HCT116 (cell line): ENCODE results near the gene KAT5. TPM values are rescaled to one million over a fixed set of nuclear protein-coding genes. Genes with fewer than 3 reads are reported as not detected.

Experiments used
- ATAC-seq: fragments of 200-7000 bp; cut with Tn5 transposase; 2 replicates; pipeline ENCODE4 v1.9.1; 2020; ENCODE audit warnings: mild to moderate bottlenecking, moderate library complexity
- BruUV-seq: library from RNA; stranded (reverse); fragments of 400-500 nt; replicated peaks from 2 replicates; lab custom pipeline; 2021; lab: Mats Ljungman, UMichigan
- CTCF ChIA-PET: fragments of 300-600 bp; sonication (Branson Sonifier 250); formaldehyde crosslinking; loops from one replicate; lab custom pipeline; 2021; ENCODE audit warnings: antibody characterized with exemption; lab: Charles Lee
- POLR2A ChIA-PET: fragments of 300-600, 350-600 bp; sonication (Branson Sonifier 250); formaldehyde crosslinking; loops from one replicate; lab custom pipeline; 2021; ENCODE audit warnings: antibody characterized with exemption; lab: Charles Lee
- RAD21 ChIA-PET, 2 experiments: fragments of 300-600 bp; sonication (Branson Sonifier 250); formaldehyde crosslinking; loops; one replicate each; lab custom pipeline; 2023; ENCODE audit warnings: low total read pairs in 2 of 2; ENCODE audit not compliant: uncharacterized antibody in 2 of 2, unreplicated experiment in 2 of 2, low non-redundant PET in 1 of 2; lab: Charles Lee
- DNase-seq: peaks from one replicate; pipeline ENCODE4 v3.0.0-alpha.2; 2010; ENCODE audit warnings: low read depth, low spot score
- H2AFZ ChIP-seq: fragments of 200-600 bp; shearing (Covaris generic), sonication (generic); 2 replicates; pipeline ENCODE4 v1.6.1; 2017; ENCODE audit warnings: low read depth, mixed run types, mixed read lengths, antibody characterized with exemption, low read length; ENCODE audit not compliant: poor library complexity, severe bottlenecking
- H3K27ac ChIP-seq: 2 replicates; pipeline ENCODE4 v1.5.1; 2012; ENCODE audit warnings: low read depth, low read length
- H3K27me3 ChIP-seq: fragments of 200-600 bp; sonication (generic); 2 replicates; pipeline ENCODE4 v1.6.1; 2016; ENCODE audit warnings: mixed run types, low read length, mixed read lengths; ENCODE audit not compliant: insufficient read depth
- H3K36me3 ChIP-seq, 2 experiments: fragments of 200-500 bp in 1 of 2; fragments of 200-600 bp in 1 of 2; sonication (Bioruptor generic) in 1 of 2; sonication (generic) in 1 of 2; 2 replicates each; pipeline versions ENCODE4 v1.5.1 to v1.6.1; 2014 to 2016; ENCODE audit warnings: low read length in 2 of 2, inconsistent platforms in 1 of 2, mixed read lengths in 1 of 2, mixed run types in 1 of 2; ENCODE audit not compliant: insufficient read depth in 2 of 2, control insufficient read depth in 1 of 2
- H3K4me1 ChIP-seq, 2 experiments: fragments of 200-600 bp in 1 of 2; sonication (generic) in 1 of 2; 2 replicates each; pipeline versions ENCODE4 v1.5.1 to v1.6.1; 2012 to 2017; ENCODE audit warnings: low read length in 2 of 2, inconsistent platforms in 1 of 2, mild to moderate bottlenecking in 1 of 2, mixed read lengths in 1 of 2, mixed run types in 1 of 2, moderate library complexity in 1 of 2; ENCODE audit not compliant: insufficient read depth in 2 of 2, control insufficient read depth in 1 of 2
- H3K4me2 ChIP-seq: fragments of 200-600 bp; sonication (generic); 2 replicates; pipeline ENCODE4 v1.6.1; 2017; ENCODE audit warnings: mixed run types, low read length, mixed read lengths
- H3K4me3 ChIP-seq, 2 experiments: fragments of 200-600 bp in 1 of 2; sonication (generic) in 1 of 2; replicated peaks in 1 of 2; 2 replicates each; pipeline ENCODE4 v1.5.1; 2011 to 2016; ENCODE audit warnings: low read length in 2 of 2, control low read depth in 1 of 2, low read depth in 1 of 2, mild to moderate bottlenecking in 1 of 2, mixed read lengths in 1 of 2, mixed run types in 1 of 2
- H3K79me2 ChIP-seq: fragments of 200-600 bp; sonication (generic); 2 replicates; pipeline ENCODE4 v1.6.1; 2017; ENCODE audit warnings: mild to moderate bottlenecking, mixed run types, low read length, moderate library complexity, mixed read lengths; ENCODE audit not compliant: insufficient read depth
- H3K9ac ChIP-seq: fragments of 200-600 bp; sonication (generic); 2 replicates; pipeline ENCODE4 v1.6.1; 2016; ENCODE audit warnings: low read length, mixed read lengths
- H3K9me2 ChIP-seq: fragments of 200-600 bp; sonication (generic), shearing (Covaris generic); 2 replicates; pipeline ENCODE4 v1.6.1; 2017; ENCODE audit warnings: mixed run types, mild to moderate bottlenecking, moderate library complexity; ENCODE audit not compliant: insufficient read depth
- H3K9me3 ChIP-seq, 2 experiments: fragments of 200-500 bp in 1 of 2; fragments of 200-600 bp in 1 of 2; sonication (Bioruptor generic) in 1 of 2; sonication (generic) in 1 of 2; 2 replicates each; pipeline ENCODE4 v1.6.1; 2014 to 2017; ENCODE audit warnings: low read length in 2 of 2, mixed read lengths in 2 of 2, inconsistent platforms in 1 of 2, low read depth in 1 of 2, mild to moderate bottlenecking in 1 of 2, mixed run types in 1 of 2, moderate library complexity in 1 of 2; ENCODE audit not compliant: control insufficient read depth in 1 of 2, insufficient read depth in 1 of 2
- H4K20me1 ChIP-seq: fragments of 200-600 bp; sonication (generic), shearing (Covaris generic); 2 replicates; pipeline ENCODE4 v1.6.1; 2017; ENCODE audit warnings: mixed run types, mild to moderate bottlenecking, moderate library complexity; ENCODE audit not compliant: insufficient read depth
- ATF3 ChIP-seq: IDR thresholded peaks from 2 replicates; pipeline ENCODE4 v1.6.1; 2012
- CBX3 ChIP-seq: IDR thresholded peaks from 2 replicates; pipeline ENCODE4 v1.6.1; 2012; ENCODE audit warnings: low read depth
- CEBPB ChIP-seq: IDR thresholded peaks from 2 replicates; pipeline ENCODE4 v1.6.1; 2012; ENCODE audit warnings: low read depth
- EGR1 ChIP-seq: IDR thresholded peaks from 2 replicates; pipeline ENCODE4 v1.6.1; 2012; ENCODE audit warnings: low read depth
- ELF1 ChIP-seq: IDR thresholded peaks from 2 replicates; pipeline ENCODE4 v1.6.1; 2012; ENCODE audit warnings: low read depth, borderline replicate concordance
- EZH2phosphoT487 ChIP-seq: fragments of 200-600 bp; IDR thresholded peaks from 2 replicates; pipeline ENCODE4 v1.6.1; 2018; ENCODE audit warnings: antibody characterized with exemption, borderline replicate concordance
- FOSL1 ChIP-seq: IDR thresholded peaks from 2 replicates; pipeline ENCODE4 v1.6.1; 2012; ENCODE audit warnings: low read depth
- JUND ChIP-seq: IDR thresholded peaks from 2 replicates; pipeline ENCODE4 v1.6.1; 2012
- RAD21 ChIP-seq: IDR thresholded peaks from 2 replicates; pipeline ENCODE4 v1.6.1; 2012; ENCODE audit warnings: low read depth, mild to moderate bottlenecking
- SIN3A ChIP-seq: IDR thresholded peaks from 2 replicates; pipeline ENCODE4 v1.6.1; 2012; ENCODE audit warnings: low read depth
- SP1 ChIP-seq: IDR thresholded peaks from 2 replicates; pipeline ENCODE4 v1.6.1; 2012; ENCODE audit warnings: low read depth
- YY1 ChIP-seq: IDR thresholded peaks from 2 replicates; pipeline ENCODE4 v1.6.1; 2011; ENCODE audit warnings: low read length, low read depth, moderate library complexity, mild to moderate bottlenecking; ENCODE audit not compliant: insufficient replicate concordance; ENCODE audit errors: extremely low read depth
- ZFX ChIP-seq: fragments of 450-650 bp; IDR thresholded peaks from 2 replicates; pipeline ENCODE4 v1.6.1; 2017
- ZNF274 ChIP-seq: fragments of 200-500 bp; sonication (Bioruptor generic); IDR thresholded peaks from 2 replicates; pipeline ENCODE4 v1.6.1; 2014; ENCODE audit warnings: mild to moderate bottlenecking, low read depth, low read length, inconsistent platforms
- intact Hi-C: fragments of 100-400 bp; cut with micrococcal nuclease; formaldehyde crosslinking; loops from 2 replicates; pipeline ENCODE4 v1.10.0; 2022
- total RNA-seq: library from RNA; stranded (reverse); gene quantifications from one replicate; pipeline ENCODE4 v1.2.1, GENCODE V29; 2021; ENCODE audit not compliant: unreplicated experiment
- TF ChIP-seq, protein P1 (sequence below), 3 experiments: fragments of 200-600 bp in 1 of 3; sonication (generic) in 1 of 3; IDR thresholded peaks in 2 of 3; conservative IDR thresholded peaks in 1 of 3; 2 replicates each; pipeline ENCODE4 v1.5.1; 2012 to 2017; ENCODE audit warnings: low read depth in 2 of 3, low read length in 2 of 3, antibody characterized with exemption in 1 of 3, borderline replicate concordance in 1 of 3, control low read depth in 1 of 3, mild to moderate bottlenecking in 1 of 3, mixed read lengths in 1 of 3, mixed run types in 1 of 3, moderate library complexity in 1 of 3; ENCODE audit not compliant: insufficient read depth in 1 of 3
- TF ChIP-seq, protein P2 (sequence below): IDR thresholded peaks from 2 replicates; pipeline ENCODE4 v1.6.1; 2011; ENCODE audit warnings: mild to moderate bottlenecking, low read length, moderate library complexity; ENCODE audit not compliant: insufficient replicate concordance; ENCODE audit errors: extremely low read depth
- TF ChIP-seq, protein P3 (sequence below): IDR thresholded peaks from 2 replicates; pipeline ENCODE4 v1.6.1; 2012

The KAT5 gene
- total RNA-seq, 1 experiment from 2014 or later: 78.7 TPM

- TF ChIP-seq ZNF274: no peak
- no peak for TF ChIP-seq SP1
- TF ChIP-seq SIN3A: no peak
- no peak for TF ChIP-seq CEBPB
- TF ChIP-seq CBX3: no peak
- no peak for TF ChIP-seq YY1
- TF ChIP-seq EGR1: no peak
- TF ChIP-seq ATF3: no peak
- no peak for TF ChIP-seq RAD21
- TF ChIP-seq FOSL1: no peak
- TF ChIP-seq, all 23 proteins: peak for 0
Measured at GRCh38 chr11:65739022-65739421, 27.0 kb downstream of the KAT5 start (continued).

DNA sequence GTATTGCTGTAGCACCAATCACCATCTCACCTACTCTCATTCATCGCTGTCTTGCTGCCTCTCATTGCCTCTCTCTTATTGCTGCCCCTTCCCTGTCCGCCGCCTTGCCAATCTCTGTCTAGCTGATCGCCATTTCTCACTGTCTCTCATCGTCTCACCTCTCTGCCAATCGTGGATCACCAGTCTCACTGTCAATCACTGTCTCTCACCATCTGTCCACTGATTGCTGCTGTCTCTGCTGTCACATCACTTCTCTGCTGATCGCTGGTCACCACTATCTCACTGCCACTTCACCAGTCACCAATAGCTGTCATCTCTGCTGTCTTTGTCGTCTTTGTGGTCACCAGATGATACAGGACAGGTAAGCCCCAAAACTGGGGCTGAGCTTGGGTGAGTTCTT lies 29.1 kb downstream of the KAT5 start:
- H3K9me2 ChIP-seq: no peaks in the 10 kb centered on the region

More for the DNA sequence above, 29.1 kb downstream of the KAT5 start:
- RAD21 ChIA-PET: no interaction called here
- Histone ChIP-seq H3K4me3 (no peak overlapping the region), H3K9me3 (peaks cover 7% of the 10 kb centered on the region in 2 experiments; a peak in 2 of 4 replicates), H3K79me2 (no peaks in the 10 kb centered on the region), H3K27ac (no peak overlapping the region), H3K4me2 (no peak overlapping the region), H3K4me1 (peaks cover 0 to 12% of the 10 kb centered on the region in 2 experiments; a peak in 2 of 4 replicates), H3K36me3 (no peaks in the 10 kb centered on the region), H3K27me3 (no peaks in the 10 kb centered on the region), H3K9ac (no peak overlapping the region), H2AFZ (no peak overlapping the region), H4K20me1 (no peaks in the 10 kb centered on the region)
- BruUV-seq: no TSS peak
- no peak for ATAC-seq
- no peak for TF ChIP-seq EZH2phosphoT487
- no peak for TF ChIP-seq JUND
- TF ChIP-seq EGR1: no peak
- TF ChIP-seq, protein P1, sequence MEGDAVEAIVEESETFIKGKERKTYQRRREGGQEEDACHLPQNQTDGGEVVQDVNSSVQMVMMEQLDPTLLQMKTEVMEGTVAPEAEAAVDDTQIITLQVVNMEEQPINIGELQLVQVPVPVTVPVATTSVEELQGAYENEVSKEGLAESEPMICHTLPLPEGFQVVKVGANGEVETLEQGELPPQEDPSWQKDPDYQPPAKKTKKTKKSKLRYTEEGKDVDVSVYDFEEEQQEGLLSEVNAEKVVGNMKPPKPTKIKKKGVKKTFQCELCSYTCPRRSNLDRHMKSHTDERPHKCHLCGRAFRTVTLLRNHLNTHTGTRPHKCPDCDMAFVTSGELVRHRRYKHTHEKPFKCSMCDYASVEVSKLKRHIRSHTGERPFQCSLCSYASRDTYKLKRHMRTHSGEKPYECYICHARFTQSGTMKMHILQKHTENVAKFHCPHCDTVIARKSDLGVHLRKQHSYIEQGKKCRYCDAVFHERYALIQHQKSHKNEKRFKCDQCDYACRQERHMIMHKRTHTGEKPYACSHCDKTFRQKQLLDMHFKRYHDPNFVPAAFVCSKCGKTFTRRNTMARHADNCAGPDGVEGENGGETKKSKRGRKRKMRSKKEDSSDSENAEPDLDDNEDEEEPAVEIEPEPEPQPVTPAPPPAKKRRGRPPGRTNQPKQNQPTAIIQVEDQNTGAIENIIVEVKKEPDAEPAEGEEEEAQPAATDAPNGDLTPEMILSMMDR (IDR thresholded peaks at IDR 0.05 in 2 of 3, conservative IDR thresholded peaks at IDR 0.05 in 1 of 3; ENCODE audit: borderline replicate concordance in 1 of 3, insufficient read depth in 1 of 3, low read depth in 2 of 3, low read length in 2 of 3): no peak
- TF ChIP-seq ELF1: no peak
- no peak for TF ChIP-seq ATF3
- TF ChIP-seq, protein P2, sequence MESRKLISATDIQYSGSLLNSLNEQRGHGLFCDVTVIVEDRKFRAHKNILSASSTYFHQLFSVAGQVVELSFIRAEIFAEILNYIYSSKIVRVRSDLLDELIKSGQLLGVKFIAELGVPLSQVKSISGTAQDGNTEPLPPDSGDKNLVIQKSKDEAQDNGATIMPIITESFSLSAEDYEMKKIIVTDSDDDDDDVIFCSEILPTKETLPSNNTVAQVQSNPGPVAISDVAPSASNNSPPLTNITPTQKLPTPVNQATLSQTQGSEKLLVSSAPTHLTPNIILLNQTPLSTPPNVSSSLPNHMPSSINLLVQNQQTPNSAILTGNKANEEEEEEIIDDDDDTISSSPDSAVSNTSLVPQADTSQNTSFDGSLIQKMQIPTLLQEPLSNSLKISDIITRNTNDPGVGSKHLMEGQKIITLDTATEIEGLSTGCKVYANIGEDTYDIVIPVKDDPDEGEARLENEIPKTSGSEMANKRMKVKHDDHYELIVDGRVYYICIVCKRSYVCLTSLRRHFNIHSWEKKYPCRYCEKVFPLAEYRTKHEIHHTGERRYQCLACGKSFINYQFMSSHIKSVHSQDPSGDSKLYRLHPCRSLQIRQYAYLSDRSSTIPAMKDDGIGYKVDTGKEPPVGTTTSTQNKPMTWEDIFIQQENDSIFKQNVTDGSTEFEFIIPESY: no peak
- TF ChIP-seq ZNF274: no peak
- no peak for TF ChIP-seq SP1
- TF ChIP-seq, protein P3, sequence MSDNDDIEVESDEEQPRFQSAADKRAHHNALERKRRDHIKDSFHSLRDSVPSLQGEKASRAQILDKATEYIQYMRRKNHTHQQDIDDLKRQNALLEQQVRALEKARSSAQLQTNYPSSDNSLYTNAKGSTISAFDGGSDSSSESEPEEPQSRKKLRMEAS: no peak
- TF ChIP-seq ZFX: no peak
- no peak for DNase-seq
- CTCF ChIA-PET: interaction anchor here (0.9 kb wide), 1 partner anchor 14 kb away, joined by 3 read pairs; no protein-coding TSS in a partner anchor
- intact Hi-C loops: no loop called here
- POLR2A ChIA-PET: no interaction called here
